Measurements from ENCODE around the gene F8.

DNA sequence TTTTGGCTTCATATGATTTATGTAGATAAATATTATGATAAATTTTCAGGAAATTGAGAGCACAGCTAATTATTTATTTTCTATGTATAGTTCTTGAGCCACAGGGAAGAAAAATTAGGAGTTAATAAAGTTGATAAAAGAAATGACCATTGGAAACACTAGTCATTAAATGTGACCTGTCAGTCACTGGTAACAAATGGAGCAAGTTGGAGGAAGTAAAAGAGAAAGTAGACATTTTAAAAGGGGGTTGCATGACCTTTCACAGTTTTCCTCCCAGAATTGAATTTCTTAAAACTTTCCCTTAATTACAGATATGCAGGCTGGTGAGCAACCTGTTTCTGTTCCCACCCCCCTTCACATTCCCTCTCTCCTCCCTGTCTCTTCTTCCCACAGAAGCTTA lies 193.4 kb downstream of the F8 start:
- TF ChIP-seq, protein P1, sequence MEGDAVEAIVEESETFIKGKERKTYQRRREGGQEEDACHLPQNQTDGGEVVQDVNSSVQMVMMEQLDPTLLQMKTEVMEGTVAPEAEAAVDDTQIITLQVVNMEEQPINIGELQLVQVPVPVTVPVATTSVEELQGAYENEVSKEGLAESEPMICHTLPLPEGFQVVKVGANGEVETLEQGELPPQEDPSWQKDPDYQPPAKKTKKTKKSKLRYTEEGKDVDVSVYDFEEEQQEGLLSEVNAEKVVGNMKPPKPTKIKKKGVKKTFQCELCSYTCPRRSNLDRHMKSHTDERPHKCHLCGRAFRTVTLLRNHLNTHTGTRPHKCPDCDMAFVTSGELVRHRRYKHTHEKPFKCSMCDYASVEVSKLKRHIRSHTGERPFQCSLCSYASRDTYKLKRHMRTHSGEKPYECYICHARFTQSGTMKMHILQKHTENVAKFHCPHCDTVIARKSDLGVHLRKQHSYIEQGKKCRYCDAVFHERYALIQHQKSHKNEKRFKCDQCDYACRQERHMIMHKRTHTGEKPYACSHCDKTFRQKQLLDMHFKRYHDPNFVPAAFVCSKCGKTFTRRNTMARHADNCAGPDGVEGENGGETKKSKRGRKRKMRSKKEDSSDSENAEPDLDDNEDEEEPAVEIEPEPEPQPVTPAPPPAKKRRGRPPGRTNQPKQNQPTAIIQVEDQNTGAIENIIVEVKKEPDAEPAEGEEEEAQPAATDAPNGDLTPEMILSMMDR (IDR thresholded peaks at IDR 0.05), result no peak
- no peak for TF ChIP-seq POLR2A (IDR thresholded peaks at IDR 0.05)
